ENCODE measurements around the gene SUPT3H. TPM values are rescaled to one million over a fixed set of nuclear protein-coding genes. Genes with fewer than 3 reads are reported as not detected.

Gene SUPT3H
- total and polyA plus RNA-seq, 2 donors (not counting 1 experiment from before 2014, with no cell fraction given): 5.5 to 12.4 TPM

GRCh38 chr6:44925100-44925739 is 452.5 kb downstream of the SUPT3H start:
- Histone ChIP-seq H3K79me2 (ENCODE audit: control insufficient read depth, insufficient read depth, low read length) (no peaks in the 10 kb centered on the region), H3K4me1 (ENCODE audit: control insufficient read depth in 2 of 2, insufficient read depth in 2 of 2, low read length in 2 of 2) (no peaks in the 10 kb centered on the region), H4K20me1 (ENCODE audit: control insufficient read depth, insufficient read depth, low read length, poor library complexity, severe bottlenecking) (no peaks in the 10 kb centered on the region), H3K4me2 (replicated peaks; ENCODE audit: low read depth, low read length, poor library complexity, severe bottlenecking) (no peak overlapping the region), H3K9ac (ENCODE audit: low read length) (no peak overlapping the region), H3K27me3 (replicated peaks in 1 of 4; ENCODE audit: control extremely low read depth in 1 of 4, control insufficient read depth in 3 of 4, insufficient read depth in 4 of 4, low read length in 3 of 4) (no peaks in the 10 kb centered on the region), H3K36me3 (replicated peaks in 1 of 2; ENCODE audit: control extremely low read depth in 1 of 2, control insufficient read depth in 1 of 2, extremely low read depth in 1 of 2, insufficient read depth in 2 of 2, low read length in 1 of 2) (no peaks in the 10 kb centered on the region), H3K4me3 (ENCODE audit: control extremely low read depth in 1 of 5, extremely low read depth in 1 of 5, insufficient read depth in 1 of 5, low read depth in 2 of 5, low read length in 4 of 5) (no peak overlapping the region), H2AFZ (ENCODE audit: insufficient read depth, low read depth, low read length, poor library complexity, severe bottlenecking) (no peak overlapping the region), H3K27ac (ENCODE audit: low read length in 2 of 2) (no peak overlapping the region), H3K9me3 (ENCODE audit: control extremely low read depth in 1 of 3, control insufficient read depth in 2 of 3, insufficient read depth in 1 of 3, low read length in 2 of 3) (no peaks in the 10 kb centered on the region)
- no CpG with 5 or more reads among the region's 1 CpG for WGBS (ENCODE audit: insufficient coverage)
- CTCF ChIA-PET: no interaction called here
- DNase-seq: no peak
- Mint-ChIP-seq H3K9me3 (ENCODE audit: insufficient read depth) (no peaks in the 10 kb centered on the region), H3K27ac (no peak overlapping the region), H3K4me1 (no peaks in the 10 kb centered on the region), H3K27me3 (no peaks in the 10 kb centered on the region), H3K4me3 (no peak overlapping the region)
- POLR2A ChIA-PET: no interaction called here
- intact Hi-C loops (cut with micrococcal nuclease): no loop called here
- TF ChIP-seq, protein P1, sequence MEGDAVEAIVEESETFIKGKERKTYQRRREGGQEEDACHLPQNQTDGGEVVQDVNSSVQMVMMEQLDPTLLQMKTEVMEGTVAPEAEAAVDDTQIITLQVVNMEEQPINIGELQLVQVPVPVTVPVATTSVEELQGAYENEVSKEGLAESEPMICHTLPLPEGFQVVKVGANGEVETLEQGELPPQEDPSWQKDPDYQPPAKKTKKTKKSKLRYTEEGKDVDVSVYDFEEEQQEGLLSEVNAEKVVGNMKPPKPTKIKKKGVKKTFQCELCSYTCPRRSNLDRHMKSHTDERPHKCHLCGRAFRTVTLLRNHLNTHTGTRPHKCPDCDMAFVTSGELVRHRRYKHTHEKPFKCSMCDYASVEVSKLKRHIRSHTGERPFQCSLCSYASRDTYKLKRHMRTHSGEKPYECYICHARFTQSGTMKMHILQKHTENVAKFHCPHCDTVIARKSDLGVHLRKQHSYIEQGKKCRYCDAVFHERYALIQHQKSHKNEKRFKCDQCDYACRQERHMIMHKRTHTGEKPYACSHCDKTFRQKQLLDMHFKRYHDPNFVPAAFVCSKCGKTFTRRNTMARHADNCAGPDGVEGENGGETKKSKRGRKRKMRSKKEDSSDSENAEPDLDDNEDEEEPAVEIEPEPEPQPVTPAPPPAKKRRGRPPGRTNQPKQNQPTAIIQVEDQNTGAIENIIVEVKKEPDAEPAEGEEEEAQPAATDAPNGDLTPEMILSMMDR (IDR thresholded peaks at IDR 0.05): no peak
- no peak for TF ChIP-seq EZH2 (IDR thresholded peaks at IDR 0.05; ENCODE audit: borderline replicate concordance, insufficient read depth, low read depth, low read length, poor library complexity, severe bottlenecking)
- ATAC-seq (ENCODE audit: low read depth): no peak

DNA sequence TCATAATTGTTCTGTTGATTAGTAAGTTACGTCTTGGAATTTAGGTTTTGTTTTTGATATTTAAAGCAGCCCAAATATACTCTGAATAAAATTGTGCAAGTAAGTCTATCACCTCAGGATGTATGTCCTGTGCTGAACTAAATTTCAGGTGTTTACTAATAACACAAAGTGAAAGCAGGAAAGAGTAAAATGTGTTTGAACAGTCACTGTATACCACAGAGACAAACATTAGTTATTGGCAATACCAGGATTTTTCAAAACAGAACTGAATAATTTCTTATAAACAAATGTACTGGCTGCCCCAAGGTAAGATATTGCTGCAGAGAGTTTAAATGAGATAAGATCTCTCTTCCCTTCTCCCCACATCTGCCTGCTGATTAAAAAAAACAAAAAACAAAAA is 454.3 kb downstream of the SUPT3H start:
- no peak overlapping the region for H3K9ac ChIP-seq (ENCODE audit: low read length)
- TF ChIP-seq, protein P1 (IDR thresholded peaks at IDR 0.05): no peak
- no peak for TF ChIP-seq EZH2 (IDR thresholded peaks at IDR 0.05; ENCODE audit: borderline replicate concordance, insufficient read depth, low read depth, low read length, poor library complexity, severe bottlenecking)
- Mint-ChIP-seq H3K9me3 (ENCODE audit: insufficient read depth) (no peaks in the 10 kb centered on the region), H3K4me1 (no peaks in the 10 kb centered on the region), H3K27me3 (no peaks in the 10 kb centered on the region), H3K4me3 (no peak overlapping the region), H3K27ac (no peak overlapping the region)
- H3K36me3 ChIP-seq (replicated peaks in 1 of 2; ENCODE audit: control extremely low read depth in 1 of 2, control insufficient read depth in 1 of 2, extremely low read depth in 1 of 2, insufficient read depth in 2 of 2, low read length in 1 of 2): no peaks in the 10 kb centered on the region
- DNase-seq (no peak), ATAC-seq (ENCODE audit: low read depth) (no peak)
- ChIA-PET POLR2A (no interaction called here), CTCF (no interaction called here)
- H3K9me3 ChIP-seq (ENCODE audit: control extremely low read depth in 1 of 3, control insufficient read depth in 2 of 3, insufficient read depth in 1 of 3, low read length in 2 of 3): no peaks in the 10 kb centered on the region
- H3K4me2 ChIP-seq (replicated peaks; ENCODE audit: low read depth, low read length, poor library complexity, severe bottlenecking): no peak overlapping the region
- H3K4me1 ChIP-seq (ENCODE audit: control insufficient read depth in 2 of 2, insufficient read depth in 2 of 2, low read length in 2 of 2): no peaks in the 10 kb centered on the region
- H3K27ac ChIP-seq (ENCODE audit: low read length in 2 of 2): no peak overlapping the region
- H4K20me1 ChIP-seq (ENCODE audit: control insufficient read depth, insufficient read depth, low read length, poor library complexity, severe bottlenecking): no peaks in the 10 kb centered on the region
- no CpG with 5 or more reads among the region's 1 CpG for WGBS (ENCODE audit: insufficient coverage)
- intact Hi-C loops (cut with micrococcal nuclease): no loop called here
- no peaks in the 10 kb centered on the region for H3K27me3 ChIP-seq (replicated peaks in 1 of 4; ENCODE audit: control extremely low read depth in 1 of 4, control insufficient read depth in 3 of 4, insufficient read depth in 4 of 4, low read length in 3 of 4)
- no peak overlapping the region for H2AFZ ChIP-seq (ENCODE audit: insufficient read depth, low read depth, low read length, poor library complexity, severe bottlenecking)
- H3K4me3 ChIP-seq (ENCODE audit: control extremely low read depth in 1 of 5, extremely low read depth in 1 of 5, insufficient read depth in 1 of 5, low read depth in 2 of 5, low read length in 4 of 5): no peak overlapping the region
- no peaks in the 10 kb centered on the region for H3K79me2 ChIP-seq (ENCODE audit: control insufficient read depth, insufficient read depth, low read length)

Data from B cell (primary cell).